ENCODE measurements around the gene STRA6. TPM values are rescaled to one million over a fixed set of nuclear protein-coding genes. Genes with fewer than 3 reads are reported as not detected.

The STRA6 gene
- total RNA-seq, 1 experiment from 2014 or later, result 0.29 TPM

DNA sequence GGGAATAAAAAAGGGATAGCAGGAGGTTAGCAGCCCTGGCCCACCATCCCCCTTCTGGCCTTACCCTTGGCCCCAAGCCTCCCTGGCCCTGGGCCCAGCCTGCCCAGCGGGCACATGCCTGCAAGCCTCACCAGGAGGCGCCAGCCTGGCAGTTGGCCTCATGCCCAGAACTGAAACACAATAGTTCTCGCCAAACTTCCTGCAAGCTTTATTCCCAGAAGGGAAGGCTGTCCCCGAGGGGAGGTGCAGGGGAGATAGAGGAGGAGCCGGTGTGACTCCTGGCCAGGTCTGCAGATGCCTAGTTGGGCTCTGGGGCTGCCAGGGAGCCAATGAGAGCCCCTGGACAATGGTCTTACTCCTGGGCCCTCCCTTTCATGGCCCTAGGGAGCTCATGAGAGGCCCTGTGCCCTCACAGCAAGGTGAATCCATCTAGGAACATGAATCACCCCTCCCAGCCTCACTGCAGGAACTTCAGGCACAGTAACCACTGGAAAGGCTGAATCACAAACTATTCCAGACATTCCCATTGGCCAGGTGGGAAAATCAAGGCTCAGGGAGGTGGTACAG is 37.5 kb upstream of the STRA6 start:
- CTCF ChIA-PET, result interaction anchor here (0.5 to 0.7 kb wide), 3 partner anchors 67 to 94 kb away, joined by 3 to 14 read pairs (median 9); no protein-coding TSS in a partner anchor
- H3K4me1 ChIP-seq (ENCODE audit: insufficient read depth, low read length), result peaks cover 29% of the 10 kb centered on the region
- intact Hi-C loops (cut with micrococcal nuclease), result no loop called here
- no peaks in the 10 kb centered on the region for H4K20me1 ChIP-seq (ENCODE audit: low read length)
- H3K4me3 ChIP-seq (ENCODE audit: low read length), result no peak overlapping the region
- BruUV-seq (replicated peaks), result no TSS peak
- DNase-seq, result peak; percentile 96
- H3K9me2 ChIP-seq (replicated peaks; ENCODE audit: low read length), result no peaks in the 10 kb centered on the region
- peak; percentile 81 for ATAC-seq
- no peaks in the 10 kb centered on the region for H3K9me3 ChIP-seq (ENCODE audit: low read length)
- POLR2A ChIA-PET (ENCODE audit: unreplicated experiment), result interaction anchor here (0.6 to 0.7 kb wide), 2 partner anchors 64 to 793 kb away, joined by 5 to 6 read pairs; no protein-coding TSS in a partner anchor
- no peaks in the 10 kb centered on the region for H3K27me3 ChIP-seq (ENCODE audit: low read length)
- no peaks in the 10 kb centered on the region for H3F3A ChIP-seq (ENCODE audit: low read length, unreplicated experiment)
- H3K27ac ChIP-seq (ENCODE audit: low read length), result peak overlapping the region; percentile 56
- no peaks in the 10 kb centered on the region for H3K36me3 ChIP-seq (ENCODE audit: low read depth, low read length)
- H2AFZ ChIP-seq (ENCODE audit: low read length), result no peak overlapping the region
- TF ChIP-seq EZH2phosphoT487 (IDR thresholded peaks at IDR 0.05; ENCODE audit: borderline replicate concordance, low read length), result no peak
- TF ChIP-seq, protein P1, sequence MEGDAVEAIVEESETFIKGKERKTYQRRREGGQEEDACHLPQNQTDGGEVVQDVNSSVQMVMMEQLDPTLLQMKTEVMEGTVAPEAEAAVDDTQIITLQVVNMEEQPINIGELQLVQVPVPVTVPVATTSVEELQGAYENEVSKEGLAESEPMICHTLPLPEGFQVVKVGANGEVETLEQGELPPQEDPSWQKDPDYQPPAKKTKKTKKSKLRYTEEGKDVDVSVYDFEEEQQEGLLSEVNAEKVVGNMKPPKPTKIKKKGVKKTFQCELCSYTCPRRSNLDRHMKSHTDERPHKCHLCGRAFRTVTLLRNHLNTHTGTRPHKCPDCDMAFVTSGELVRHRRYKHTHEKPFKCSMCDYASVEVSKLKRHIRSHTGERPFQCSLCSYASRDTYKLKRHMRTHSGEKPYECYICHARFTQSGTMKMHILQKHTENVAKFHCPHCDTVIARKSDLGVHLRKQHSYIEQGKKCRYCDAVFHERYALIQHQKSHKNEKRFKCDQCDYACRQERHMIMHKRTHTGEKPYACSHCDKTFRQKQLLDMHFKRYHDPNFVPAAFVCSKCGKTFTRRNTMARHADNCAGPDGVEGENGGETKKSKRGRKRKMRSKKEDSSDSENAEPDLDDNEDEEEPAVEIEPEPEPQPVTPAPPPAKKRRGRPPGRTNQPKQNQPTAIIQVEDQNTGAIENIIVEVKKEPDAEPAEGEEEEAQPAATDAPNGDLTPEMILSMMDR (conservative IDR thresholded peaks at IDR 0.05; ENCODE audit: low read depth, low read length), result peak; percentile 68
- no peak overlapping the region for H3K9ac ChIP-seq (ENCODE audit: low read length)
- no peak overlapping the region for H3K4me2 ChIP-seq (ENCODE audit: low read length)
- H3K79me2 ChIP-seq (ENCODE audit: low read length), result no peaks in the 10 kb centered on the region

DNA sequence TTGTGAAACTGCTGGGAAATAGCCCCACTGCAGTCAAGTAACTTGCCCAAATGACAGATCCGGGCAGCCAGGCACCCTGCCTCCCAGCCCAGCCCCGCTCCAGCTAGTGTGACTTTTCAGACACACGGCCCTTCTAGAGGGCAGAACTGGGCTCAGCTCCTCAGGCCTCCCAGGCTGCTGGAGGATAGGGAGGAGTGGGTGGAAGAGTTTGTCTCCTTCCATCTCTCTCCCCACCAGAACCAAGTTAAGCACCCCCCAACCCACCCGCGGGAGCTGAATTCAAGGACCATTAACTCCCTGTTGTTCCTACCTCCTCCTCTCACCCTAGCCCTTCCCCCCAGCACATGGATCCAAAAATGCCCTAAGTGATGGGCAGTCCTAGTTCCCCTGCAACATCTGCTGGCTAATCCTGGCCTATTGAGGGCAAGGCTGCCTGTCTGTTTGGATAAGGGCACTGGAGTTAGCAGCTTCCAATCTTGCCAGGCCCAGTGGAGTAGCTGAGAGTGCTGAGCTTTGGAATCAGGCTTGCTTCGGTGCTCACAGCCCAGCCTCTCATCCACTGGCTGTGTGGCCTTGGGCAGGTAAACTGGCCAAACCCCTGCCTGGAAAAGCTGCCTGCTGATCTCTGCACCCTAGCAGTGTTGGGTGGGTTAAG is 36.6 kb upstream of the STRA6 start:
- ATAC-seq (no peak), DNase-seq (no peak)
- Histone ChIP-seq H3K79me2 (ENCODE audit: low read length) (no peaks in the 10 kb centered on the region), H3K27me3 (ENCODE audit: low read length) (no peaks in the 10 kb centered on the region), H3K4me1 (ENCODE audit: insufficient read depth, low read length) (peaks cover 29% of the 10 kb centered on the region), H4K20me1 (ENCODE audit: low read length) (no peaks in the 10 kb centered on the region), H3K36me3 (ENCODE audit: low read depth, low read length) (no peaks in the 10 kb centered on the region), H3K9ac (ENCODE audit: low read length) (no peak overlapping the region), H3K27ac (ENCODE audit: low read length) (no peak overlapping the region), H3K9me3 (ENCODE audit: low read length) (no peaks in the 10 kb centered on the region), H3K4me2 (ENCODE audit: low read length) (no peak overlapping the region), H3K4me3 (ENCODE audit: low read length) (no peak overlapping the region), H2AFZ (ENCODE audit: low read length) (no peak overlapping the region), H3K9me2 (replicated peaks; ENCODE audit: low read length) (no peaks in the 10 kb centered on the region), H3F3A (ENCODE audit: low read length, unreplicated experiment) (no peaks in the 10 kb centered on the region)
- ChIA-PET CTCF (interaction anchor here (0.7 kb wide), 1 partner anchor 73 kb away, joined by 9 read pairs; no protein-coding TSS in a partner anchor), POLR2A (ENCODE audit: unreplicated experiment) (no interaction called here)
- TF ChIP-seq EZH2 (IDR thresholded peaks at IDR 0.05; ENCODE audit: low read length, unreplicated experiment) (no peak), EZH2phosphoT487 (IDR thresholded peaks at IDR 0.05; ENCODE audit: borderline replicate concordance, low read length) (no peak)
- TF ChIP-seq, protein P1 (conservative IDR thresholded peaks at IDR 0.05; ENCODE audit: low read depth, low read length), result no peak
- intact Hi-C loops (cut with micrococcal nuclease), result no loop called here
- no TSS peak for BruUV-seq (replicated peaks)

DNA sequence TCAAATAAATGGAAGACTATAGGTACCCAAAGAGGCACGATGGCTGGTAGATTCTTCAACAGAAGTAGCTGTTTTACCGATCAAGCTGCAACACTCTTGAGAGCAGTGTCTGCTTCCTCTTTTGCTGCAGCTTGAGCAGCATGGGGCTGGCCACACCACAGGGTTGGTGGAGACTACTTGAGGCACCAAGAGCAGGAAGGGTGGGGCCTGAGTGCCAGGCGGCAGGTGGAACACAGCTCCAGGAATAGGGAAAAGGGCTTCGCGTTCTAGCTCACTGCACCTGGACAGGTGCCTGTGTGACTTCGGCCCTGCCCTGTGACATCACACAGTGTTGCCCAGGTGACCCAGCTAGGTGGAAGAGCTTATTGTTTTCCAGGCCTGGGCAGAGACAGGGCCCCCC is 33.4 kb upstream of the STRA6 start, which contains the start of gene CCDC33:
CCDC33 (plus strand) TSS at position 365 of the 400 bp plus-strand sequence. CDS start 394 bp downstream, outside the sequence.
- no peak within 1 kb of the TSS for H3K27ac ChIP-seq (ENCODE audit: low read length)
- peaks cover 18% of the 10 kb centered on the region for H3K4me1 ChIP-seq (ENCODE audit: insufficient read depth, low read length)

More for the DNA sequence above, 33.4 kb upstream of the STRA6 start, which contains the start of gene CCDC33:
- no peaks in the 10 kb centered on the region for H3K9me2 ChIP-seq (replicated peaks; ENCODE audit: low read length)
- no peak within 1 kb of the TSS for H3K9ac ChIP-seq (ENCODE audit: low read length)
- H3F3A ChIP-seq (ENCODE audit: low read length, unreplicated experiment), result no peaks in the 10 kb centered on the region
- H3K27me3 ChIP-seq (ENCODE audit: low read length), result no peaks in the 10 kb centered on the region
- H3K9me3 ChIP-seq (ENCODE audit: low read length), result no peaks in the 10 kb centered on the region
- intact Hi-C loops (cut with micrococcal nuclease), result no loop called here
- no peak within 1 kb of the TSS for H3K4me2 ChIP-seq (ENCODE audit: low read length)
- no peaks in the 10 kb centered on the region for H4K20me1 ChIP-seq (ENCODE audit: low read length)
- no peak within 1 kb of the TSS for H2AFZ ChIP-seq (ENCODE audit: low read length)
- DNase-seq (no peak), ATAC-seq (no peak)
- H3K79me2 ChIP-seq (ENCODE audit: low read length), result no peaks in the 10 kb centered on the region
- no TSS peak for BruUV-seq (replicated peaks)
- POLR2A ChIA-PET (ENCODE audit: unreplicated experiment), result no interaction called here
- H3K4me3 ChIP-seq (ENCODE audit: low read length), result no peak within 1 kb of the TSS
- CTCF ChIA-PET, result no interaction called here
- H3K36me3 ChIP-seq (ENCODE audit: low read depth, low read length), result no peaks in the 10 kb centered on the region
- TF ChIP-seq, protein P1 (conservative IDR thresholded peaks at IDR 0.05; ENCODE audit: low read depth, low read length), result no peak
- no peak for TF ChIP-seq EZH2phosphoT487 (IDR thresholded peaks at IDR 0.05; ENCODE audit: borderline replicate concordance, low read length)
- no peak for TF ChIP-seq EZH2 (IDR thresholded peaks at IDR 0.05; ENCODE audit: low read length, unreplicated experiment)
